Fibroblast of peridontal ligament (primary cell): ENCODE data around the gene WRAP53.

Experiments
- DNase-seq: peaks from one replicate; pipeline ENCODE4 v3.0.0-alpha.2; 2010; ENCODE audit errors: extremely low read depth

The WRAP53 gene

GRCh38 chr17:7684851-7685532 lies 3.3 kb upstream of the WRAP53 start:
- peak; percentile 10 for DNase-seq

- DNase-seq: peak; percentile 92
These were observed 2.6 kb upstream of the WRAP53 start for GRCh38 chr17:7685533-7686221.

GRCh38 chr17:7686222-7687071 lies 1.8 kb upstream of the WRAP53 start:
- peak; percentile 90 for DNase-seq

GRCh38 chr17:7687072-7687907 lies 987 bp upstream of the WRAP53 start, which contains the start of gene TP53:
TSS of gene TP53 (minus strand) at chr17:7687490. CDS start at chr17:7676594, 10,896 bp downstream.
- DNase-seq: peak; percentile 92

- DNase-seq: no peak
These were observed 585 bp downstream of the WRAP53 start for GRCh38 chr17:7688808-7689316.

- no peak for DNase-seq
These were observed 7.3 kb downstream of the WRAP53 start for GRCh38 chr17:7695586-7695985.

GRCh38 chr17:7697828-7698588 lies 9.7 kb downstream of the WRAP53 start:
- DNase-seq: no peak

GRCh38 chr17:7700510-7700909 lies 12.2 kb downstream of the WRAP53 start:
- no peak for DNase-seq

GRCh38 chr17:7701681-7702080 lies 13.4 kb downstream of the WRAP53 start:
- no peak for DNase-seq

- no peak for DNase-seq
These were observed 14.5 kb downstream of the WRAP53 start for GRCh38 chr17:7702776-7703175.

GRCh38 chr17:7703584-7704479 lies 15.6 kb downstream of the WRAP53 start:
- DNase-seq: peak; percentile 36

GRCh38 chr17:7704601-7705268 lies 16.5 kb downstream of the WRAP53 start, which contains the start of gene EFNB3:
TSS of gene EFNB3 (plus strand) at chr17:7705202. CDS start at chr17:7705599, 397 bp downstream.
- DNase-seq: peak; percentile 22

GRCh38 chr17:7705269-7706255 lies 17.3 kb downstream of the WRAP53 start:
- no peak for DNase-seq

GRCh38 chr17:7706631-7707354 lies 18.5 kb downstream of the WRAP53 start:
- DNase-seq: no peak

- no peak for DNase-seq
These were observed 19.2 kb downstream of the WRAP53 start for GRCh38 chr17:7707446-7707845.

- no peak for DNase-seq
These were observed 19.8 kb downstream of the WRAP53 start for GRCh38 chr17:7707858-7708750.
